Renal pelvis (tissue), 4 donors: ENCODE measurements around the gene FGB. TPM values are rescaled to one million over a fixed set of nuclear protein-coding genes. Genes with fewer than 3 reads are reported as not detected.
A peak's percentile ranks its signal among the peaks of the same experiment; 100 is the strongest.

ENCODE experiments used
- DNase-seq: peaks from one replicate; pipeline ENCODE4 v3.0.0-alpha.2; 2013
- polyA plus RNA-seq, 3 donors: library from polyadenylated mRNA; unstranded; fragments of 120-200 nt; gene quantifications; one replicate each; pipeline ENCODE4 v1.2.1, GENCODE V29; 2013; ENCODE audit not compliant: insufficient read length in 3 of 3

The FGB gene
- polyA plus RNA-seq, 3 donors = 6.3 to 165 (median 6.4) TPM

- peak; percentile 42 for DNase-seq
Measured at GRCh38 chr4:154559494-154560418, 3.1 kb upstream of the FGB start.

DNA sequence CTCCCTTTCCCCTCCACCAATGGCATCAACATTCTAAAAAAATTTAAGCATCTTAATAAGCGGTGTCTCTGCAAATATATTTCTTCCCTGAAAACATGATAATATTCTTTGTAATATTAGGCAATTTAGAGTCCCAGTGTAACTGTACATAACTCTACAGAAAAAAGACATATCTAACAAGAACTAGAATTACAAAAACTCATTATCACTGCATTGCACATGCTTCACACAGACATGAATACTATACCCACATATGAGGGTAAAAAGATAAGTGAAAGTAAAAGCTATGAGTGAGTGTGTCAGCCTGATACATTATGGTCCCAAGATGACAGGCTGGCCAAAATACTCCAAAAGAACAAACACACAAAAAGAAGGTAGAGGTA is 2.4 kb upstream of the FGB start:
- no peak for DNase-seq

DNA sequence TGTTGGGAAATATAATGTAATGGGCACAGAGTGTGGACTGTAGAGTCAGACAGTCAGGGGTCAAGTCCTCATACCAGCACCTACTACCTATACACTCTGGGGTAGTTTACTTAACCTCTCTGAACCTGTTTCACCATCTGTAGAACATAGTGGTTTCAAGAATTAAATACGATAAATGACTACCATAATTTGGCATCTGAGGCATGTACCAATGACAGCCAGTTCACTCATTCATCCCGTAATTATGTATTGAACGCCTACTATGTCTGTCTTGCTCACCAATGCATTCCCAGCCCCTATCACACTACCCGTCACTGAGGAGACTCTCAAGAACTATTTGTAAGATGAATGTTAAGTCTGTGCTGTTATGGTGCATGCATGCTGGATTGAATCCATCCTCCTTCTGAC is 2.0 kb upstream of the FGB start:
- DNase-seq = no peak

DNA sequence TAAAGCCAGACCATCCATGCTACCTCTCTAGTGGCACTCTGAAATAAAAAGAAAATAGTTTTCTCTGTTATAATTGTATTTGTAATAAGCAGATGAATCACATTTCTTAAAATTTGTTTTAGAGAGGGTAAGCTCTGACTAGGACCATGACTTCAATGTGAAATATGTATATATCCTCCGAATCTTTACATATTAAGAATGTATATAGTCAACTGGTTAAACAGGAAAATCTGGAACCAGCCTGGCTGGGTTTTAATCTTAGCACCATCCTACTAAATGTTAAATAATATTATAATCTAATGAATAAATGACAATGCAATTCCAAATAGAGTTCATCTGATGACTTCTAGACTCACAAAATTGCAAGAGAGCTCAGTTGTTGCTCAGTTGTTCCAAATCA is 1.5 kb downstream of the FGB start:
- DNase-seq = no peak

GRCh38 chr4:154565704-154566103 is 2.9 kb downstream of the FGB start:
- no peak for DNase-seq

GRCh38 chr4:154566639-154567204 is 3.9 kb downstream of the FGB start:
- DNase-seq = no peak

DNA sequence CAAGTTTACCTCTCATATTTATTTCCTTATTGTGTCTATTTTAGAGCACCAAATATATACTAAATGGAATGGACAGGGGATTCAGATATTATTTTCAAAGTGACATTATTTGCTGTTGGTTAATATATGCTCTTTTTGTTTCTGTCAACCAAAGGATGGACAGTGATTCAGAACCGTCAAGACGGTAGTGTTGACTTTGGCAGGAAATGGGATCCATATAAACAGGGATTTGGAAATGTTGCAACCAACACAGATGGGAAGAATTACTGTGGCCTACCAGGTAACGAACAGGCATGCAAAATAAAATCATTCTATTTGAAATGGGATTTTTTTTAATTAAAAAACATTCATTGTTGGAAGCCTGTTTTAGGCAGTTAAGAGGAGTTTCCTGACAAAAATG is 6.2 kb downstream of the FGB start:
- no peak for DNase-seq

DNA sequence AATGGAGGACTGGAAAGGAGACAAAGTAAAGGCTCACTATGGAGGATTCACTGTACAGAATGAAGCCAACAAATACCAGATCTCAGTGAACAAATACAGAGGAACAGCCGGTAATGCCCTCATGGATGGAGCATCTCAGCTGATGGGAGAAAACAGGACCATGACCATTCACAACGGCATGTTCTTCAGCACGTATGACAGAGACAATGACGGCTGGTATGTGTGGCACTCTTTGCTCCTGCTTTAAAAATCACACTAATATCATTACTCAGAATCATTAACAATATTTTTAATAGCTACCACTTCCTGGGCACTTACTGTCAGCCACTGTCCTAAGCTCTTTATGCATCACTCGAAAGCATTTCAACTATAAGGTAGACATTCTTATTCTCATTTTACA is 6.8 kb downstream of the FGB start:
- DNase-seq = no peak

- DNase-seq = no peak
Measured at GRCh38 chr4:154573190-154573870, 10.5 kb downstream of the FGB start.

GRCh38 chr4:154574311-154574710 is 11.5 kb downstream of the FGB start:
- DNase-seq = no peak

- DNase-seq = no peak
Measured at GRCh38 chr4:154577324-154577723, 14.5 kb downstream of the FGB start.

GRCh38 chr4:154578919-154579318 is 16.1 kb downstream of the FGB start:
- no peak for DNase-seq

DNA sequence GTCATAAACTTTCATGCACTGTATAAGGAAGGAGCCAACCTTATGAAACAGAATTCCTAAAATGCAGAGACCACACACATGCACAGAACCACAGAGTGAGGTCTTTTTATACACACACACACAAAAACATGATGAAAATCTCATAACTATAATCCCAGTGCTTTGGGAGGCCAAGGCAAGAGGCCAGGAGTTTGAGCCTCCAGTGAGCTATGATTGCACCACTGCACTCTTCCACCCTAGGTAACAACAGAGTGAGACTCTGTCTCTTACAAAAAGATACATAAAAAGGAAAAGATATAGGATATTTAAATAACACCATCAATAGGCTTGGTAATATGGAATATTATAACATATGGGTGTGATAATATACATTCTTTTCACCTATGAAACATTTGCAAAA is 17.1 kb downstream of the FGB start:
- no peak for DNase-seq

DNA sequence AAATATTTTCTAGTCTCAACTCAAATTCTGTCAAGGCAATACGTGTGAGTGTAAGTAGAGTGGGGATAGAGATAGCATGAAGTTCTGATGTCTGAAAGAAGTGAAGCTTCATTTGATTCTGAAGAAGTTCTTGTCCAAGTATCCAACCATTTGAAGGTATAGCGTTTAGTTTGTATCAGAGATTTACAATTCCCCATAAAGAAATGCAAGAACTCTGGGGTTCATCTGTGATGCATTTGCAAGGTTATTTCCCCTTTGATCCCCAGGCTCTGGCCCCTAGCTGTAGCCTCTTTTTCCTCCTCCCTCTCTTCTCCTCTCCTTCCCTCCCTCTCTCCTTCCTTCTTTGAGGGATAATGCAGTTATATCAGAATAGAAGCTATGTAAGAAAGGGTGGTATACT is 19.9 kb downstream of the FGB start:
- DNase-seq = no peak

DNA sequence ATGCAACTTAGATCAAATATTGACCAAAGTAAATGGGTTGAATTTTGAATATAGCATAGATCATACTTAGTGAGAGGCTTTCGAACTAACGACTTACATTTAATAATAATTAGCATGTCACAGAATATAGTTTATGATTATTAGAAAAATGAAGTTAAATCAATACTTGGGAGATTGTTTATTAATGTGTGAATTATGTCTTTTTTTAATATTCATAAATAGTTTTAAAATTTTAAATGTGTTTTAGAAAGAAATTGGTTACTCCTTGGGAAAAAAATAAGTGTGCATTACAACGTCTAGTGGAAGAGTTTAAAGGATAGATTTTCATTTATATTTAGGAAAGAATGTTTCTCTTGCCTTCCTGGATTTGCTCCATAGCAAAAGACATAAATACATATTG is 20.4 kb downstream of the FGB start:
- no peak for DNase-seq

GRCh38 chr4:154583677-154584076 is 20.9 kb downstream of the FGB start:
- no peak for DNase-seq

DNA sequence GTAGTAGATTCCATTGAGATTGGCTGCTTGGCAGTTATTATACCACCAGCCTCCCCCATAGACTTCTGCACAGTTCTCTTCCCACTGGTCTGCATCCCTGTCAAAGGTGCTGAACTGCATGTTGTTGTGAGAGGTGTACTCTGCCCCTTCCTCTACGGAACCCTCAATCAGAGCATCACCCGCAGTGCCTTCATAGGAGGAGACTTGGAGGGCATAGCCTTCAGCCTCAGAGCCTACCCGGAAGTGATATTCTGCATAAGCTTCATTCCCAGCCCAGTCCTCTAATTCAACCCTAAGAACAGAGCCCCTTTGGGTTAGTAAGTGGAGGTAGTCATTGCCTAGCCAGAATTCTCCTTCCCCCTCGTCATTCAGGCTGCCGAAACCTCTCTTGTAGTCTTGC is 21.4 kb downstream of the FGB start:
- DNase-seq = no peak

- no peak for DNase-seq
Measured at GRCh38 chr4:154585369-154586018, 22.7 kb downstream of the FGB start.

GRCh38 chr4:154586296-154587033 is 23.7 kb downstream of the FGB start:
- DNase-seq = no peak

DNA sequence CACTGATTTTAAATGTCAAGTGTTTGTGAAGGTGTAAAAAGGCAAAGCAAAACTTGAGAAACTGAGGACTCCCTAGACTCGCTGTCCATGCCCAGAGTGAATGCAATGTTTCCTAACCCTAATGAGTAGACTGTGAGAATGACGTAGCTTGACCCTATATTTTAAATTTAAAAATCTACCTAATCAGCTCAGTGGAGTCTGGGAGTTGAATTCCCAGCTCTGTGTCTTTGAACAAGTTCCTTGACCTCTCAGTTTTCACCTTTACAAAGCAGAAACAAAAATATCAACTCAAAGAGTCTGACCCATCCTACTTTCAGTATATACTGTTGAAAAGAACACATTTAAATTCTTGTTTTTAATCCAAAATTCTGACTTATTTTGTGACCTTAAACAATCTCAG is 25.4 kb downstream of the FGB start:
- DNase-seq = no peak

GRCh38 chr4:154589296-154590197 is 26.7 kb downstream of the FGB start:
- DNase-seq = no peak
